HG03159 (cell line): ENCODE measurements around the gene MED12L.

ENCODE experiments used
- ATAC-seq: cut with Tn5 transposase; IDR thresholded peaks from one replicate; pipeline ENCODE4 v1.9.1; 2021; ENCODE audit warnings: mild to moderate bottlenecking, moderate library complexity; ENCODE audit not compliant: unreplicated experiment

Gene MED12L

DNA sequence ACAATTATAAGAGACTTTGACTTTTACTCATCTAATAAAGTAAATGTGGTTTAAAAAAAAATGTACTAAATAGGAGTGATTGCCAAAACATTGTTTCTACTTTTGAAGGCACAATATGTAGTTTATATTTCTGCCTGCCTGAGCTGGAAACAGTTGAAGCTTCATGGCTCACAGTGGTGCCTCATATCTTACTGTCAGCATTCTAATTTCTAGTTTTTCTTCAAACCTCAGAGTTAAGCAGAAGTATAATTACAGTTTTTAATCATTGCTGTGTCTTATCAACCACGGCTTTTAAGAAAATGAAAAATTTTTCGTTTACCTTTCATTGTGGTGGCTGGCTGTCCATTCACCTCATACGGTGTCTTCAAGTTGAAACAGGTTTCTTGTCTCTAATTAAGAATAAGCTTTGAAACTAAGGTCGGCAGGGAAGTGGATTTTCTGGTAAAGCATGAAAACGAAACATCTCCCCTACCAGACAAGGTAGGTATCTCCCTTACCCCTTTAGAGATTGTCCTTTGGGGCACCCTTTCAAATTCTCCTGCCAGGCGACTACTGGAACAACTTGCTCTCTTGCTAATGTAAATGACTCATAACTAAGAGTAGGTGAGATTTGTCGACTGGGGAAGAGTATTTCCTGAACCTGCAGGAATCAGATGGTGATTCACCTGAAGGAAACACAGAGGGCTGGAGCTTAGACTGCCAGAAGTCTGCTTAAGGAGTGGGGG lies 231.0 kb downstream of the MED12L start, which contains the start of gene GPR87:
Gene GPR87, minus strand, starts transcription at position 554 of the 725 bp plus-strand sequence. CDS start 16,720 bp downstream, outside the sequence.
- no peak for ATAC-seq

DNA sequence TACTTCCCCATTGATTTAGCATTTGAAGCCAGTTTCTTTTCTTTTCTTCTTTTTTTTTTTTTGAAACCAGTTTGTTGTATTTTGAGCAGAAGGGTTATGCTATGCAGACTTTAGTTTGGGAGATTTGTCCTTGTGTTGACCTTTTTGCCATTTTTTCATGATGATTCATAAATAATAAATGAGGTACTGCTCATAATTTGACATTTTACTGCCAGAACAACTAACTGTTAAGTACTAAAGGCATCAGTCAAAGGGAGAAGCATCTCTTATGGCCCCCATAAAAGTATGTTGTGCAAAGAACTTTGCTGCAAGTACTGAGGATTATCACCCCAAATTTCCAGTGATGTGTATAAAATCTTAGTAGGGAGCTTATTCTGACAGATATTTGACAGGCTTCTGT lies 232.8 kb downstream of the MED12L start:
- no peak for ATAC-seq

DNA sequence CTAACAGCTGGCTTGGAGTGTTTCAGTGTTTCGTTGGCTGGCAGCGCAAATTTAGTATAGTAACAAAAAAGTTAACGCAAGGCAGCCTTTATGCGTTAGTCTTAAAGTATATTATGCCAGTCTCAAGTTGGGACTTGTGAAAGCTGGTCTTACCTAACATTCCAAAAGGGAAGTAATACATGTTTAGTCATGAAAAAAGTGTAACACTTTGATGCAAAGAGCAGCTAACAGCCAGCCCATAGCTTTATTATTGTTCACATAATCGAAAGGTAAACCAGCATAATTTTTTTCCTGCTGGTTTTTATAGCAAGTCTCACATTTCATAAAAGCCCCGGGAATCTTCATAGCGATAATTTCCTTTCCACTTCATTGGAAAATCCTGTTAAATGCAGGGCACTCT lies 233.5 kb downstream of the MED12L start:
- no peak for ATAC-seq

DNA sequence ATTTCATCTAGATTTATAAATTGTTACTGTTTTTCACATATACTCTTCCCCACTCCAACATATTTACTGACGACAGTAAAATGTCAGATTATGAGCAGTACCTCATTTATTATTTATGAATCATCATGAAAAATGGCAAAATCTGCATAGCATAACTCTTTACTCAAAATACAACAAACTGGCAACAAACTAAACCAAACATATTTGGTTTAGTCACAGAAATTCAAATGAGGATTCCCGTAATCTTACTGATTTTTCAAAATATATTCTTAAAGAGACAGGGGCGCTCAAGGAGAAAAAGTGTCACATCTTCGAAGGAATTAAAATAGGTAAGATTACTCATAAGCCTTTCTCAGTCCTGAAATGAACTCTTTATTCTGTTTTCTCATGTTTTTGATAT lies 234.2 kb downstream of the MED12L start:
- ATAC-seq: no peak

DNA sequence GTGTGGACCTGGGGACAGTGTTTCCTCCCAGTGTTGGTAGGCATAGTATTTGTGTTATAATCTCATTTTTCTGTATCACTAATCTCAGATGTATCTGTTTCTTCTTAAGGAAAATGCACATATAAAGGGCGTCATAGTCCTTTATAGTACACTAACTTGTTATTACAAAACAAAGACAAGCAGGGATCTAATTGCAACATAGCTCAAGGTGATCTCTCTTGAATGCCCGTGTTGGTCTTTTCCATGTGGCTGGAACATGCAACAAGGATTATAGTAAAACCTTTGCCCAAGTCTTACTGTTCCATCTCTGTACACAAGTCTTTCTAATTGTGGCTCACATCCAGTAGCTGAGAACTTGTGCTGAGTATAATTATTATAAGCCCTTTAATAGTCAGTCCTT lies 234.7 kb downstream of the MED12L start:
- ATAC-seq: no peak

DNA sequence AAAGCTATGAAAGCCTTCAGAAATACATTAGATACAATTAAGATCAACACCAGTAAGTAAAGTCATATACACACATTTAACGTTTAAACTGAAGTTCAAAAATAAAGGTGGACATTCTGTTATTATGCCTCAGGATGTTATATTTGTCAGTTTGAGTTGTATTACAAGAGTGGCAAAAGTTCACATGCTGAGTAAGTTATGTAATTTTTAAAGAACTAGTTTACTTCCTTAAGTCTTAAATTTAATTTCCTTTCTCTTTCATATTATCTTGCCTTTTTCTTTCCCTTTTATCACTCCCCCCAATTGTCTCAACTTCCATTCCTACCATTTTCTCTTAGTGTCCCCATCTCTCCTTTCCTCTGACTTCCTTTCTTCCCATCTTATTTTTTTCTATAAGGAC lies 236.1 kb downstream of the MED12L start:
- ATAC-seq: no peak

DNA sequence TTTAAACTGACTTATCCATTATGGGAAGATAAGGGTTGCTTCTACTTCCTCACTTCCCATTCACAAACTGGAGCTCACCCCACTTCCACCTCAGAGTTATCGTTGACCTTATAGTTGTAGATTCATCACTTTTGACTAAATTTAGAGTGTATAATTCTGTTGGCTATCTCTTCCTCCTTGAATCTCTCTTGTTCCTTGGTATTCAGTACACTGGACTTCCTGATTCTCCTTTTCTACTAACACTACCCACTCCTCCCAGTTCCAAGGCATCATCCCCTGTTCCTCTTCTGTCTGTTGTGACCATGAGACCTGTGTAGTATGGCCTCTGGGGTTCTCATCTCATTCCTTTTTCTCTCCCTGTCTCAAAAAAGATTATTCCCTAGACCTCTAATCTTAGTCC lies 237.0 kb downstream of the MED12L start:
- ATAC-seq: no peak

DNA sequence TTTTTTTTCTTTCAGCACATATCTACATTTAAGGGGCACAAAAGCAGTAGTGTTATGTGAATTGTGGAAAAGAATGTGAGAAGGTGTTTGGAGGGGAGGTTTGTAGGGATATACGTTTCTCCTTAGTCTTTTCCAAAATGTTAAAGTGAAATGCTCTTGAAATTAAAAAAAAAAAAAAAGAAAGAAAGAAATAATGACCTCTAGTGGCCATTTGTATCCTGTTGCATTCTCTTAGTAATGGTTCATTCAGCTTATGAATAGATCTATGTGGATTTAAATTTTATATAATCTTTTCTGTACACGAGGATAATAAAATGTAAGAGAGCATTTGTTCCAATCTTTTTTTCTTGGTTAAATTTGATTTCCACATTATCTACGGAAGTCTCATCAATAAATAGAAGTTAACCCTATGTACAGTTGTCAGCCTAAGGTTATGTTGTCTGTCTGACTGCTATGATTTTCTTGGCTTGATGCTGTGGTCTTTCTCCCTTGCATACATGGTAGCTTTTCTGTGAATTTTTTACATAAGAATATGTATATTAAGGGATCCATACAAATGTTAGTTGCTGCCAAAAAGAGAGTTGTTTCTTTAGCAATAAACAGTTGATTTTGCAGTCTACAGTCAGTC lies 242.2 kb downstream of the MED12L start:
- no peak for ATAC-seq

DNA sequence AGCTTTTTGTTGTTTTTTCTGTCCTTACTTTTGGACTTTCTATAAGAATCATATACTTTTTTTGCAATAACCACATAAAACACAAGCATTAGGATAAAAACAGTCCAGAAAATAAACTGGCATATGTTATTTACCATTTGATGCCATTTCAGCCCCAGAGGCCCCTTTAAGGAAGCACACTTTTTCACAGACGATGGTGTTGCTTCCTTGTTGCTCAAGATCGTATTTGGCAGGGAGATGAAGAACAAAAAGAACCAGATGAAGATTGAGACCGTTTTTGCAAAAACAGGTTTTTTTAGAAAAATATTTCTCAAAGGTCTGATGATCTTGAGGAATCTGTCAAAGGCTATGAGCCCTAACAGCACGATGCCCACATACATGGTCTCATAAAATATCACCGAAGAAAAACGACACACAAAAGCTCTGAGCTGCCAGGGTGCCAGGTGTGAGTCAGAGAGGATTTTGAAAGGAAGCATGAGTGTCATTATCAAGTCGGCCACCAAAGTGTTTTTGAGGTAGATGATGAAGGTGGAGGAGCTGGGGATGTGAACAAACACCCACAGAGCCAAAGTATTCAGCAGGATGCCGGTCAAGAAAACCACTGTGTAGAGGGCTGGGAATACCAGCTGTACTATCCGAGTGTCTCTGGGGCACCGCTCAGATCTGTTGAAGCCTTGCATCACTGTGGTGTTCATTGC lies 243.0 kb downstream of the MED12L start:
- no peak for ATAC-seq

DNA sequence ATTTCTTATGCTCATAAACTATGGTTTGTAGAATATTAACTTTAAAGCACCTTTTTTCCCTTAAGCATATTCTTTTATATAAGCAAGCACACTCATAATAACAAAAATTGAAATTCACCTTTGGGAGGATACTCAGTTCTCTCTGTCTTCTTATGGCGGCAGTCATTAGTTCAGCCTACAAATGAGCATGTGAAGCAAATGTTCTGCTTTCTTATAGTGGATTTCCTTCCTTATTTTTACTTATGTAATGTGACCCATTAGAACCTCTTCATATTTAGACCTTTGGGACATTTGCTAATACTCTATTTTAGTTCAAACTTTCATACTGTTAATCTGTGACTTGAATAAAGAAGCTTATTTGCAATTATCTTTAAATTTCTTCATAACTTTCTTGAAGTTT lies 243.9 kb downstream of the MED12L start, which contains the start of gene P2RY13:
Gene P2RY13, minus strand, starts transcription at position 187 of the 400 bp plus-strand sequence. Its CDS starts 21 bp downstream, at position 166.
- ATAC-seq: no peak

DNA sequence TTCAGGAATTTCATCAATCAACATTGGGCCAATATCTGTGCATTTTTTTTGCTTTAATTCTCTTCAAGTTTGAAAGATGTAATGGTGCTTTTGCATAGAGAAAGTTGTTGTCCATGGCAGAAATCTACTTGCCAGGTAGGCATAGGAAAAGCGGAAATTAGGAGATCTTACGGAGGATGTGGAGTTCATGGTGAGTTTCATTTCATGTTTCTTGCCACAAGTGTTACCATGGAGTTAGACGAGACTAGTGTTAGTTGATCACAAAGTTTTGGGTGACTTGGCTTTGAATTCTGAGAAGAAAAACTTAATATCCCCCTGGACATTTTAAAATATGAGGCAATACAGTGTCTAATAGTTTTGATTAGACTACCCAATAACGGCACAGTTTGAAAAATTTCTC lies 244.9 kb downstream of the MED12L start:
- ATAC-seq: no peak

DNA sequence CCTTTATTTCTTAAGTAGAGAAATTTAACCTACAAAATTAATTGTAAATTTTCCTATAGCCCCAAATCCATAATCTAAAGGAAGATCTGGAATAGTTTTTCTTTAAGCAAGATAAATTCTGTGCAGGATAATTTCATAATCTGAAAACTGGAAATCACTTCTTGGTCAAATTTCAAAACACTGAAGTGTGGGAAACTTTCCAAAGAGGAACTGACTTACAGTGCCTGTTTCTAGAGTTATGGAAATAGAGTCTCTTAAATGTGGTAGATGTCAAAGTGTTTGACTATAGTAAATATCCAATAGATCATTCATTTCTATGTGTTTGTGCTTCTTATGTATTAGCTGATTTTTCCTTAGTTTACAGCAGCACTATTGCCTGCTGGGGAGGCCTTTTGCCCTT lies 245.4 kb downstream of the MED12L start:
- no peak for ATAC-seq

DNA sequence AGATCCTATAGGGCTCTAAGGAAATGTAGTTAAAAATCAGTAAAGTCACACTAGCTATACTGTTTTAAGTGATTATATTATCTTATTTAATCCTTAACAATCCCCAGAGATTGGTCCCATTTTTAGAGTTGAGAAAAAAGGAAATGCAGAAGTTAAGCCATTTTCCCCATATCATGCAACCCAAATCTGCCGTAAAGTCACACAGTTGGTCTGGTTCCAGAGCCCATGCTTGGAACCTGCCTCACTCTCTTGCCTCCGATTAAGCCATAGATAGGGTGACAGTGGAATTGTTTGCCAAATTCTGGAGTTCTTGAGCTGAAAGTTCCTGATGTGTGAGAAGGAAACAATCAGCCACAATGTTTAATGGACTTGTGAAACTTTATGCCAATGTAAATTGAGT lies 246.2 kb downstream of the MED12L start:
- ATAC-seq: no peak

DNA sequence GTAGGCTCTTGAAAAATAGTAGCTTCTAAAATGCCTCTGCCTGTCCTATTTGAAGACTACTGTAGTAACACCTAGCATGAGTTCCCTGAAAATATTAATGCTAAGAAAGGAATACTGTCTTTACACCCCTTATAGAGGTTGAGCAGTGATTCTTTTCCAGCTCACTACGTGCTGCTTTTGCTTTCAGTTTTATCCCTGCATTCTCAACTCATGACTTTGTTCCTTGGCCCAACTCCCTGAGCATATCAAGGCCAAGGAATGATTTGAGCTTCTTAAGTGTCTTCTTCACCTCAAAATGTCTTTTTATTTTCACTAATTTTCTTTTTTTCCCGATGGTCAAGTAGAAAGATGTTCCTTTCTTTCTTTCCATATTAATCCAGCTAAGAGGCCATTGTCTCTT lies 260.4 kb downstream of the MED12L start:
- ATAC-seq: no peak

DNA sequence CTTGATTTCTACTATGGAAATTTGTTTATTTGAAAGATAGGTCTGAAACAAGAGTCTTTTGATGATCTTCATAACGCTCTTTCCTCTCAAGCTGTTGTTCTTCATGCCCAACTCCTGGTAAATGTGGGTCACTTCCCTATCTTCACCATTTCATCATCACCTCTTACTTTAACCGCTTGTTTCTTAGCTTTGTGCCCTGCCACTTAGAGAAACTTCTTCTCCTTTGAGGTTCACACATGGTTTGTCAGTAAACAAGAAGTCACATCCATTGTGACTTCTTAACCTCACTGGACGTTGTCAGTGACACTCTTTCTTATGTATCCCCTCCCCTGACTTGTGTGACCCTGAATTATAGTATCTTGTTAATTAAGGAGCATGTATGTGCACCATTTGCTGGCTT lies 260.8 kb downstream of the MED12L start:
- no peak for ATAC-seq

DNA sequence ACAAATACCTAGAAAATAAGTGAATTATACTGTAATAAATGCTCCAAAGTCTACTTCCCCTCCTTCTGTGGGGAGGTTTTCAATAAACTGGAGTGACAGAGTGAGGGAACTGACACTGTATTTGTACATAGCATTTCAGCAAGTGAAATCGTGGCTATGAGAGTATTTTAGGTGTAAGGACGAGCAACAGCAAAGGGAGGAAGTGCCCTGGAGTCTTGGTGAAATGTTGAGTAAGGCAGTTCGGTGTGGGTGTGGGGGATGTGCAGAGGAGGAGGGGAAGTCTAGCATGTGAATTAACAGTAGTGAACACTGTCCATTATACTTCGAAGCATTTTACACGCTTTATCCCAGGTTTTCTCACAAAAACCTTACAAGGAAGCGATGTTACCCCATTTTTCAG lies 262.0 kb downstream of the MED12L start:
- ATAC-seq: no peak

DNA sequence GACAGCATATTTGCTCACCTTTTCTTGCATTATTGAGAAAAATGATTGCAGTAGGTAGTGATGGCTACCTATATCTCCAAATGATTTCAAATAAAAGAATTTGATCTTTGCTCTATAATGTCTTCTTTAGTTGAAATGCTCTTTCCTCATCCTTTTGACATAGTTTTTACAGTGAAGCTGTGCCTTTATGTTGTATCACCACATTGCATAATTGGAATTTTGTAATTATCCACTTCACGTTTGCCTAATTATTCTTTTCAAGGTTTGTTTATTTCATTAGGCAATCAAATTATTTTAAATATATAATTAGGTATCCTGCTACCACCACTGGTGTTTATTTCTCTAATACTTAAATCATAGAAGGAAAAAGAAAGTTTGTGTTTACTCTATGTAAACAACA lies 265.2 kb downstream of the MED12L start:
- ATAC-seq: no peak

DNA sequence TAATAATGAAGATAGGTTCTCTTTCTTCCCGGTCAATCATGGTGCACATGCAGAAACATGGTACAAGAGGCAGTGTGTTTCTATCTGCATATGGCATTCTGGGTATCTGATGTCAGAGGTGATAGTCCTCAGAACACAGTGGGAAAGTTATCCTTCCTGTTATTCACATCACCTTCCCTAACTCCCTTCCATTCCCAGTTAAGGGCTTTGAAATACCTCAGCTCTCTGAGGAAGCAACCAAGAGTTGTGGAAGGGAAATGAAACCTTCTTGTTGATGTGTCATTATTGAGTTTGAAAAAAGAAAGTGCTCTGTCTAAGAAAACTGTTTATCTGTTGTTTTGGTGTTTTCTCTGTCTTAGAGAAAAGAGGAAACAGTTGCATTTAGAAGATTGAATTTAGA lies 265.8 kb downstream of the MED12L start:
- ATAC-seq: peak; percentile 95

DNA sequence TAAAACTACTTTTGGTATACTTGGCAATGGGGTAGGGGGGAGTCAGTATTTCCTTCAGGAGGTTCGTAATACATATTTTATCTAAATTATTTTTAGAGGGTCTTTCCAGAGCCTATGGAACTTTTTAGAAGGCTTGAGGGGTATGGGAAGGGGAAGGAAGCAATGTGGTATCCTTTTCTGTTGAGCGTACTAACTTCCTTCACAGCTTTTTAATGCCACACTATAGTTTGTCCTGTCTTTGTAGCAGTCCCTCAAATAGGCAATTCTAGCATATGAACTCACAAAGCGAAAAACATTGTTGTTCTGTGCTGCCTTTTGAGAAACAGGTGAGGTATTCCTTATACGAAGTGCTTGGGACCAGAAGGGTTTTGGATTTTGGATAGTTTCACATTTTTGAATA lies 266.2 kb downstream of the MED12L start:
- ATAC-seq: peak; percentile 28

DNA sequence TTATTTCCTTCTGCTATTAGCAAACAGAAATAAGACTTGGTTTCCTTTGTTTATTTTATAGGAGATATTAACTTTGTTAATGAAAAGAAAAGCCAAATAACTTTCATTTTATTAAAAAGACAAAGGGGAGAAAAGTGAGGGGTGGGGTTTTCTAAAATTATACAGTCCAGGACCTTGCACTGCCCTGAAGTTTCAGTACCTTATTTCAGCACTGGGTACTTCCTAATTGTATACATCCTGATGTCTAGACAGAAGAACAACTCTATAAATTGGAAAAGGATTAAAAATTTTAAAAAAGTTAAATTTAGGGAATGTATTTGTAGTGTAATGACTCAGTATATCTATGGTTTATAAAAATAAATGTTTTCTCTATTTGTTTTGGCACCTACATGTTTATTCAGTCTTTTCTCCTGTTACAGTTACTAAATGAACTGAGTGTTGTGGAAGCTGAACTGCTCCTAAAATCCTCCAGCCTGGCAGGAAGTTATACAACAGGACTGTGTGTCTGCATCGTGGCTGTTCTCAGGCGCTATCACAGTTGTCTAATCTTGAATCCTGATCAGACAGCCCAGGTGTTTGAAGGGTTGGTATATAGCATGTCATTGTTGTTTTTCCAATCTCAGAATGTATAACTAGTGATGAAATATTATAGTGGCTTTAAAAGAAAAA lies 271.5 kb downstream of the MED12L start:
- ATAC-seq: no peak

DNA sequence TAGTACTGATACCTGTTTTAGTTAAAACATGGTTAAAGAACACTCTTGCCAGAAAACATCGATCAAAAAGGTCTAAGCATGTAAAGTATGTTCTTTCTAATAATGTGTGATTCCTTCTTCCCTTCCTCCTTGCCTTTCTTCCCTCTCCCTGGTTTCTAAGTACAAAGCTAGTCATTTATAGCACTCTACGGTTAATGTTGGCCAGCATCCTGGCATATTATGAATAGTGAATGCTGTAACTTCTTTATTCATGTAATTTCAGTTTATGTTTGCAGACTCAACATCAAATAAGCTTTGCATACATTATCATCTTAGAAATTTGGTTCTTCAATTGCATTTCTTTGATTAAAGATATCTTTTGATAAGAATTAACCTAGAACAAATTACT lies 272.0 kb downstream of the MED12L start:
- no peak for ATAC-seq
